ENCODE measurements around the gene PCYT1A. TPM values are rescaled to one million over a fixed set of nuclear protein-coding genes. Genes with fewer than 3 reads are reported as not detected.

The PCYT1A gene
- total and polyA plus RNA-seq, 2 of the 13 experiments (the other 11 are each of a cell fraction or from before 2014, with no cell fraction given) = 26.4 to 45.3 TPM

DNA sequence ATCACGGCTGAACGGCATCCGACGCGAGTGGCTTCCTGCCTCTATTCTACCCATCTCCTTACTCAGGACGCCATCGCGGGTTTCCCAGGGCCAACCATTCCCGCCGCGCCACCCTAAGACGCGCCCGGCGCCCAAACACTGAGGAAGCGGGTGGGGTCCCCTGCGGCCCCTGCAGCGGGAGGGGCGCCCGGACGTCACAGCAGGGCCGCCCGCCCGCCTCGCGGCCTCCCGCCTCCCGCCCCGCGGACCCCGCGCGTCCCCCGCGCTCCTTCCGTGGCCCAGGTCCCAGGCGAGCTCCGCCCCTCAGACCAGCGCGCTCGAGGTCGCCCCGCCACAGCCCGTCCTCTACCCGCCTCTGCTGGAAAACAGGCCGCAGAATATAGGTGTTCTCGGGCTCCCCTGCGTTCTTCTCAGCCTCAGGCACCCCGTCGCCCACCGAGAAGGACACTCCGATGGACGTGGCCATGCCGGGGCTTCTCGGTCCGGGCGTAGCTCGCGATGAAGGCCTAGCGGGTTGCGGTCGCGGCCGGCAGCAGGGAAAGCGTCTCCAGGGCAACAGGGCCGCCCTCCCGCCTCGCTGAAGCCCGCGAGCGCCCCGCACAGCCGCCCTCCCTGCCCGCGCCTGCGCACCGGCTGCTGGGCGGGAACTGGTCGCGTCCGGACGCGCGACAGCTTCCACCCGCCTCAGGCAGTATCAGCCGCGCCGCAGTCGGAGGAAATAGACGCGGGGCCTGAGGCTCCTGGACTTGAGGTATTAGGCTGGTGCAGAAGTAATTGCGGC lies 30.4 kb upstream of the PCYT1A start, which contains the start of gene DYNLT2B (continued):
- TF ChIP-seq ZNF510 (CRISPR knock-in tag; IDR thresholded peaks at IDR 0.05; ENCODE audit: low read depth) (0 out of 2 replicates have a peak, but pooled peaks have one; percentile 81), ZBTB1 (CRISPR knock-in tag; IDR thresholded peaks at IDR 0.05; ENCODE audit: borderline replicate concordance) (no peak), NFE2 (CRISPR knock-in tag; IDR thresholded peaks at IDR 0.05) (no peak), JARID2 (CRISPR knock-in tag; IDR thresholded peaks at IDR 0.05; ENCODE audit: insufficient replicate concordance) (peak; percentile 65), GATAD1 (CRISPR knock-in tag; IDR thresholded peaks at IDR 0.05) (peak; percentile 60), ZNF768 (CRISPR knock-in tag; IDR thresholded peaks at IDR 0.05) (0 out of 2 replicates have a peak, but pooled peaks have one; percentile 29), RFX3 (CRISPR knock-in tag; IDR thresholded peaks at IDR 0.05) (peak; percentile 78), ZNF563 (CRISPR knock-in tag; IDR thresholded peaks at IDR 0.05) (peak; percentile 71; the same call in 1 of the 2 replicates), ZFX (CRISPR knock-in tag; IDR thresholded peaks at IDR 0.05; ENCODE audit: low read depth) (peak; percentile 98), ZNF496 (CRISPR knock-in tag; IDR thresholded peaks at IDR 0.05; ENCODE audit: insufficient replicate concordance) (no peak), ZNF33A (CRISPR knock-in tag; IDR thresholded peaks at IDR 0.05; ENCODE audit: borderline replicate concordance) (no peak), ESRRA (CRISPR knock-in tag; IDR thresholded peaks at IDR 0.05; ENCODE audit: low read depth) (peak; percentile 25; the same call in 1 of the 2 replicates), BCL6 (CRISPR knock-in tag; IDR thresholded peaks at IDR 0.05) (no peak)
- TF ChIP-seq, protein P1, sequence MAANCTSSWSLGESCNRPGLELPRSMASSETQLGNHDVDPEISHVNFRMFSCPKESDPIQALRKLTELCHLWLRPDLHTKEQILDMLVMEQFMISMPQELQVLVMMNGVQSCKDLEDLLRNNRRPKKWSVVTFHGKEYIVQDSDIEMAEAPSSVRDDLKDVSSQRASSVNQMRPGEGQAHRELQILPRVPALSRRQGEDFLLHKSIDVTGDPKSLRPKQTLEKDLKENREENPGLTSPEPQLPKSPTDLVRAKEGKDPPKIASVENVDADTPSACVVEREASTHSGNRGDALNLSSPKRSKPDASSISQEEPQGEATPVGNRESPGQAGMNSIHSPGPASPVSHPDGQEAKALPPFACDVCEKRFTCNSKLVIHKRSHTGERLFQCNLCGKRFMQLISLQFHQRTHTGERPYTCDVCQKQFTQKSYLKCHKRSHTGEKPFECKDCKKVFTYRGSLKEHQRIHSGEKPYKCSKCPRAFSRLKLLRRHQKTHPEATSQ (CRISPR knock-in tag; IDR thresholded peaks at IDR 0.05; ENCODE audit: borderline replicate concordance) = no peak
- TF ChIP-seq, protein P2, sequence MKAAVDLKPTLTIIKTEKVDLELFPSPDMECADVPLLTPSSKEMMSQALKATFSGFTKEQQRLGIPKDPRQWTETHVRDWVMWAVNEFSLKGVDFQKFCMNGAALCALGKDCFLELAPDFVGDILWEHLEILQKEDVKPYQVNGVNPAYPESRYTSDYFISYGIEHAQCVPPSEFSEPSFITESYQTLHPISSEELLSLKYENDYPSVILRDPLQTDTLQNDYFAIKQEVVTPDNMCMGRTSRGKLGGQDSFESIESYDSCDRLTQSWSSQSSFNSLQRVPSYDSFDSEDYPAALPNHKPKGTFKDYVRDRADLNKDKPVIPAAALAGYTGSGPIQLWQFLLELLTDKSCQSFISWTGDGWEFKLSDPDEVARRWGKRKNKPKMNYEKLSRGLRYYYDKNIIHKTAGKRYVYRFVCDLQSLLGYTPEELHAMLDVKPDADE (CRISPR knock-in tag; IDR thresholded peaks at IDR 0.05) = no peak
- TF ChIP-seq, protein P3, sequence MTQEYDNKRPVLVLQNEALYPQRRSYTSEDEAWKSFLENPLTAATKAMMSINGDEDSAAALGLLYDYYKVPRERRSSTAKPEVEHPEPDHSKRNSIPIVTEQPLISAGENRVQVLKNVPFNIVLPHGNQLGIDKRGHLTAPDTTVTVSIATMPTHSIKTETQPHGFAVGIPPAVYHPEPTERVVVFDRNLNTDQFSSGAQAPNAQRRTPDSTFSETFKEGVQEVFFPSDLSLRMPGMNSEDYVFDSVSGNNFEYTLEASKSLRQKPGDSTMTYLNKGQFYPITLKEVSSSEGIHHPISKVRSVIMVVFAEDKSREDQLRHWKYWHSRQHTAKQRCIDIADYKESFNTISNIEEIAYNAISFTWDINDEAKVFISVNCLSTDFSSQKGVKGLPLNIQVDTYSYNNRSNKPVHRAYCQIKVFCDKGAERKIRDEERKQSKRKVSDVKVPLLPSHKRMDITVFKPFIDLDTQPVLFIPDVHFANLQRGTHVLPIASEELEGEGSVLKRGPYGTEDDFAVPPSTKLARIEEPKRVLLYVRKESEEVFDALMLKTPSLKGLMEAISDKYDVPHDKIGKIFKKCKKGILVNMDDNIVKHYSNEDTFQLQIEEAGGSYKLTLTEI (CRISPR knock-in tag; conservative IDR thresholded peaks at IDR 0.05) = no peak
- TF ChIP-seq, protein P4, sequence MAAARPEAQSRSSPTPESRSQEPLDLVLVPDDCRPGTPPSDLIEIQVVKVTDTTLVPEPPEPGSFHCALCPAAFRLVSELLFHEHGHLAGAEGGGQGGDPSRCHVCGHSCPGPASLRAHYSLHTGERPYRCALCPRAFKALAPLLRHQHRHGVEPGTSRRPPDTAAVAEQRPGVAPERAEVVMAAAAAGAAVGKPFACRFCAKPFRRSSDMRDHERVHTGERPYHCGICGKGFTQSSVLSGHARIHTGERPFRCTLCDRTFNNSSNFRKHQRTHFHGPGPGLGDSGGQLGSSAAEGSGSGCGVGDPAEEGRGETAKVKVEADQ (CRISPR knock-in tag; IDR thresholded peaks at IDR 0.05; ENCODE audit: borderline replicate concordance) = peak; percentile 44; the same call in 1 of the 2 replicates
- TF ChIP-seq, protein P5, sequence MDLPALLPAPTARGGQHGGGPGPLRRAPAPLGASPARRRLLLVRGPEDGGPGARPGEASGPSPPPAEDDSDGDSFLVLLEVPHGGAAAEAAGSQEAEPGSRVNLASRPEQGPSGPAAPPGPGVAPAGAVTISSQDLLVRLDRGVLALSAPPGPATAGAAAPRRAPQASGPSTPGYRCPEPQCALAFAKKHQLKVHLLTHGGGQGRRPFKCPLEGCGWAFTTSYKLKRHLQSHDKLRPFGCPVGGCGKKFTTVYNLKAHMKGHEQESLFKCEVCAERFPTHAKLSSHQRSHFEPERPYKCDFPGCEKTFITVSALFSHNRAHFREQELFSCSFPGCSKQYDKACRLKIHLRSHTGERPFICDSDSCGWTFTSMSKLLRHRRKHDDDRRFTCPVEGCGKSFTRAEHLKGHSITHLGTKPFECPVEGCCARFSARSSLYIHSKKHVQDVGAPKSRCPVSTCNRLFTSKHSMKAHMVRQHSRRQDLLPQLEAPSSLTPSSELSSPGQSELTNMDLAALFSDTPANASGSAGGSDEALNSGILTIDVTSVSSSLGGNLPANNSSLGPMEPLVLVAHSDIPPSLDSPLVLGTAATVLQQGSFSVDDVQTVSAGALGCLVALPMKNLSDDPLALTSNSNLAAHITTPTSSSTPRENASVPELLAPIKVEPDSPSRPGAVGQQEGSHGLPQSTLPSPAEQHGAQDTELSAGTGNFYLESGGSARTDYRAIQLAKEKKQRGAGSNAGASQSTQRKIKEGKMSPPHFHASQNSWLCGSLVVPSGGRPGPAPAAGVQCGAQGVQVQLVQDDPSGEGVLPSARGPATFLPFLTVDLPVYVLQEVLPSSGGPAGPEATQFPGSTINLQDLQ (CRISPR knock-in tag; IDR thresholded peaks at IDR 0.05) = 0 out of 2 replicates have a peak, but pooled peaks have one; percentile 69
